Suppressor macrophage treated with lipopolysaccharide for 4 hours (primary cell): ENCODE data around the gene ANKS1B.
"Not testable (repeated sequence)": the region's sequence is repeated elsewhere in the genome, so short reads cannot be mapped to it uniquely, and the experiment has no call there.

Experiments used
- DNase-seq: peaks from one replicate; pipeline ENCODE4 v3.0.0-alpha.2; 2020

The ANKS1B gene

GRCh38 chr12:98838231-98838647 lies 1146.5 kb downstream of the ANKS1B start:
- DNase-seq: no peak

GRCh38 chr12:98837134-98837752 lies 1147.5 kb downstream of the ANKS1B start:
- not testable (repeated sequence) for DNase-seq

DNA sequence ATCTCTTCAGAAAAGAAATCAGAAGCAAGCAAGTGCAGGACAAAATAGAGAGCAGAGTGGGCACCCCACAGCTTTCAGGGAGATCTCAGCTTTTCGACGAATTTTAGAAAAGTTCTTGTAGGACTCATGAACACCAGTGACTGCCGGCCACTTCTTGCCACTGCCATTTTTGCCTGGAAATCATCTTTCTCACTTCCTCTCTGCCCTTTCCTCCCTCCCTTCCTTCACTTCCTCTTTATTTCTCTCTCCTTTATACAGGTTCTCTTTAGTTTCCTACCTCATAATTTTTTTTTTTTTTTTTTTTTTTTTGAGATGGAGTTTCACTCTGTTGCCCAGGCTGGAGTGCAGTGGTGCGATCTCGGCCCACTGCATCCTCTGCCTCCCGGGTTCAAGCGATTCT lies 1154.1 kb downstream of the ANKS1B start:
- DNase-seq: no peak

- no peak for DNase-seq
Measured at GRCh38 chr12:98828802-98829600, 1155.7 kb downstream of the ANKS1B start.

DNA sequence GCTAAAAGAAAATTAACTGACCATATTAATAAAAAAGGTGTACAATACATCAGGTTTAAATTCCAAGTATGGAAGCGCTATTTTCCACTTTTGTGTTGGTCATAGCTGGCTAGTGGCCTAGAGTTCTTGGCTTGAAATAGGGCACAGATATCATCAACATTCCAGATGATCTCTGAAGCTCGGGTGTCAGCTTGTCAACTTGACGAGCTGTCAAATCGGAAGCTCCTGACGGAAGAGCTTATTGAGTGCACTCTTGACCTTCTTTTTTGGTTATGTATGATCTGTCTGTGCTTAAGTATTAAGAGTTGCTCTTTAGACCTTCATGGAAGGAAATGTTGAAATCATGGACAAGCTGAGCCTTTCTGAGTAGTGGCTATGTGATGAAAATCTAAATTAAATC lies 1161.7 kb downstream of the ANKS1B start:
- no peak for DNase-seq

- no peak for DNase-seq
Measured at GRCh38 chr12:98821866-98822265, 1162.9 kb downstream of the ANKS1B start.

DNA sequence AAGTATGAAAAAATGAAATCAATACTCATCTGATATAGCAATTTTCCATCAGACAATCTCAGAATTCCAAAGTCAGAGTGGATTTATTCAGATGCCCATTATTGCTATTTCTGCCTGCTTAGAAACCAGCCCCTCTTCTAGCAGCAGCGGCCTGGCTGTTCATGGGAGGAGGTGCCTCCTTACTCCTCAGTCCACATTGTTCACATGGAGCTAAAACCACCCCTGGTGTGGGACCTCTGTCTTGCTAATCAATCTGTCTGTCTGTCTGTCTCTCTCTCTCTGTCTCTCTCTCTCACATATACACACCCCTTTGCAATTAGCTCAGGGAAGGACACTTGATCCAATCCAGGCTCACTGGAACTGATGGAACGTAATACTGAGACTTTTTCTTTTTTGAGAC lies 1163.5 kb downstream of the ANKS1B start:
- no peak for DNase-seq

DNA sequence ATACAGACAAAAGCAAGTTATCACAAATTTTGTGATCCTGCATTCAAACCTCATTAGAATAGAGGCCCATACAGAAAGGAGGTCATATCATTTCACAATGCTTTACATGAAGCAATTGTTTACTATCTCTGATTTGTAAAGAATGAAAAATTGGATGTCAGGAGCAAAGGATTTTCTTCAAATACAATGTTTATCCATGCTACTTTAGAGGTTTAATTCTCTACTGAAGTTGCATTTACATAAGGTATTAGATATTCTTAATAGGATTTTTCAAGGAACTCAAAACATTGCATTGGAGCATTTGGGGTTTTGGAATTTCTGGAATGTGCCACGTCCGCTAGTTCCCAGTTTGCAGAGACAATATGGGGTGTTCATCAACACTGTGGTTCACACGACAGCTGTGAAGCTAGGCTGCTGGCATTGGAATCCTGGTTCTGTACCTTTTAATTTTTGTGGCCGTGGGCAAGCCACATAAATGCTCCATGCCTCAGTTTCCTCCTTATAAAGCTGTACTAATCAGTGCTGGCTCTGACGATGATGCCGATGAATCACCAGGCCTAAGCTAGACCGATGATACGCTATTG lies 1164.8 kb downstream of the ANKS1B start:
- DNase-seq: no peak

GRCh38 chr12:98819071-98819470 lies 1165.7 kb downstream of the ANKS1B start:
- DNase-seq: no peak

- DNase-seq: no peak
Measured at GRCh38 chr12:98818239-98818638, 1166.5 kb downstream of the ANKS1B start.

DNA sequence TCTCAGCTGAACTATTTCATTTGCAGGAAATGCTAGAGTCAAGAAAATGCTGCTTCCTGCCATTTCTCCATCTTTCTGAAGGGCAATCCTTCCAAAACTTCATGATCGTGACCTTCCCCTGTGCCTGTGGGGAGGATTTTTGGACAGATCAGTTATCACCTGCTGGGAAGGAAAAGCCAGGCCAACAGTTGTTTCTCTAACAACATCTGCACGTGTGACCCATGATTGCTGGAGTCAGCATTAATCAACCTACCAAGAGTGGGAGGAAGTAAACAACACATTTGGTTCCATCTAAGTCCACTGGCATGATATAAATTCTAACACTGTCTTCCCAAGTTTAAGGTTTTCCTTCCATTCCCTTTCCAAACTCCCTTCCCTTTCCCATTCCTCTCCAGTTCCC lies 1167.0 kb downstream of the ANKS1B start:
- no peak for DNase-seq

GRCh38 chr12:98816720-98817119 lies 1168.0 kb downstream of the ANKS1B start:
- DNase-seq: no peak

DNA sequence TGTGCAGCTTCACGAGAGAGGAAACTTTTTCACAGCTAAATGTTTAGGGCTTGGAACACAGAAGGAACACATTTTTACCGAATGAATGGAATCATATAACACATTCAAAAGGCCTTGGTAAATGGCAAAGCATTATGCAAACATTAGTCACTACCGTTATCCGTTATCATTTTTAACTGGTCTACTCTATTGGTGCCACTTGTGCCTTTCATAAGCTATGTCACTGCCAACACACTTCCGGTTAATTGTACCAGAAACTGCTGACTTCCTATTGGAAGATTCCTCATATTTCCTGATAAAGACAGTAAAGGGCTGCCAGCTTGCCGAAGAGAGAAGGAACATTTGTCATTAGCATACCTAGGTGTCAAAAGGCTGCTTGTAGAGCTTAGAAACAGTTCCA lies 1170.5 kb downstream of the ANKS1B start:
- DNase-seq: no peak

DNA sequence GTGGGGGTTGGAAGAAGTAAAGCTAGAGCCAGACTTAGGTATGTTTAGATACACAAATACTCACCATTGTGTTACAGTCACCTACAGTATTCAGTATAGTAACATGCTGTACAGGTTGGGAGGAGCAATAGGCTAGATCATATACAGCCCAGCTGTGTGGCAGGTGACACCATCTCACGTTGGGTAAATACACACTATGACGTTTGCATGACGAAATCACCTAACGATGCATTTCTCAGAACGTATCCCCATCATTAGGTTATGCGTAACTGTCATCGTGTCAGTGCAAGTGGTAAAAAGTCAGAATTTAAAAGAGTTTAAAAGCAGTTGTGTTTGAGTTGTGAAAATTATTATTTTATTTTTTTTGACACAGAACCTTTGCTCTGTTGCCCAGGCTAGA lies 1172.5 kb downstream of the ANKS1B start:
- no peak for DNase-seq

DNA sequence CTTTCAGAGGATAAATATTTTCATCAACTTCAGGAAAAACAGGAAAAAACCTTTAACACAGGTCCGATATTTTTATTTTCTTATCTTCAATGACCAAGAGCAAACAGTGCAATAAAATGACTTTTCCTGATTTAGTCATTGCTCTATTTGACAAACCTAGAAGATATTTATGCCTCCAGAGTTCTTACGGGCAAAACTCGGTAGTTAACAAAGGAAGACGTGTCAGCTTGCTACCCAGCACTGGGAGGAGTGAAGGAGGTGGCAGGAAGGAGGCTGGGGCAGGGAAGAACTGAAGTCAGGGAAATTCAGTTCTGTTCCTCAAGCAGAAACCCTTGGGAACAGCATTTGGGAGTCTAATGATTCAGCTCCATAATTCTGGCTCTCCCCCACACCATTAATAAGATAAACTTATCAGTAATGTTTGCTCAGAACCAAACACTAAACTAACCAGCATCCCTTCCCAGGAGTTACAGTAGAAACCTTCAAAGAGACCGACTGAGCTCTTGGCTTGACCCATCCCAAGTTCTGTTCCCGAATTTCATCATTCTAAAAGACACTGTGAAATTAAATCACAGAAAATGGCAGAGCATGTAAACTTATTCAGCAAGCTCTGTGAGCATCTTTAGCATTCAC lies 1176.4 kb downstream of the ANKS1B start:
- no peak for DNase-seq

DNA sequence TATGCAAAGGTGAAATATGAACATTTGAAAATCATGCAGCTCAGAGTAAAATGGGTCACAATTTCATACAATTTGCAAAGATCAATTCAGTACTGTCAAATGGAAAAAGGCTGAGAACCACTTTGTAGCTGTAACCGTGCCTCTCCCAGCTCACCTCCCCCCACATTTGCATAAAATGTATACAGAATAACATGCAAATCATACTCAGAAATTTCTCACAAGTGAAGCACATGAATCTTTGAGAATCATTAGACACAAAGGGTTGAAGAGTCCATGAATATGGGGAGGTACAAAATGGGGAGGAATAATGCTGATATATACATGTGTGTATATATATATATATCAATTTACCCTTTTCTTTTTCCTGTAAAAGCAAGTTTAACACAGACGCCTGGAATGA lies 1177.5 kb downstream of the ANKS1B start:
- no peak for DNase-seq

DNA sequence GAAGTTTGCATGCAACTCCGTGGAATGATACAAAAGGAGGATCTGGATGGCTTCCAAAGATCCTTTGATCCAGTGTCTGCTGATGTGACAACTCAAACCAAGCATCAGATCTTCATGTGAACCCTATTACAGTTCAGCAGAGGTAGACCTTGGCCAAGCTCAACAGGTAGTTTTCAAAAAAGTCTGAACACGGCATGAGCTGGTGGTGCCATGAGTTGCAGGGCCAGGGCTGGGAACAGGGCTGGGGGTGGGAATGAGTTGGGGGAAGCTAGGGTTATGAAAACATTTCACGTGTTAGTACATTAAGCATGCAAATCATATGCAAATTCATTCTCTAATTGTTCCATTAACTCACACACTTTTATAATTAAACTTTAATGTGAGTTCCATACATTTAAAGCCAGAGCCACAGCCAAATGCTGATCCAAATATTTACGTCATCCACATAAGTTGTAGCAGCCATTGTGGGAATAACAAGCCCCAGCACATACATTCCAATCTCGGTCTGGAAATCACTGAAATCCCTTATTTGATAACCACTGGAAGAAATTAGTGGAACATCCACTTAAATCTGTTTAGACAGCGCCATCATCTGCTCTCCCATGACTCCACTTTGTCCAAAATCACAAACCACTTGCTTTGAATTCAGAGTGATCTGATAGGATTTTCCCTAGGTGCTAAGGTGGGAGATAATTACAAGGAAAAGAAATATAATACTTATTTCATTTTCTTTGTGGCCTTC lies 1181.1 kb downstream of the ANKS1B start:
- no peak for DNase-seq

DNA sequence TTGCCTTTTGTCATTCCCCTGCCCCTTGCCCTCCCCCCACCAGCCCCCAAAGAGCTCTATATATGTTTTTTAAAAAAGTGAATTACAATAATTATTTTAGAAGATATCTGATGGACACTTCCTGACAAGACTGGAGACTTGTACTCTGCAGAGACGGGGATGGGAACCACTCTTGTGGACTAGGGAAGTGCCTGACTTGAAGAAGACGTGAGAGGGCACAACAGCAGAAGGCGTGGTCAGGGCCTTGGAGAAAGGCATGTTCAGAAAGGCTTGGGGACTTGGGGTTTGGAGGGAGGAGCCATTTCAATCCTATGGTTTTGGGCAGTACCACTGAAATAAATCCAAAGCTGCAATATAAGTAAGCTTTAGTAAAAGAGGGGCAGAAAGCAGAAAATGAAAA lies 1184.9 kb downstream of the ANKS1B start:
- no peak for DNase-seq

DNA sequence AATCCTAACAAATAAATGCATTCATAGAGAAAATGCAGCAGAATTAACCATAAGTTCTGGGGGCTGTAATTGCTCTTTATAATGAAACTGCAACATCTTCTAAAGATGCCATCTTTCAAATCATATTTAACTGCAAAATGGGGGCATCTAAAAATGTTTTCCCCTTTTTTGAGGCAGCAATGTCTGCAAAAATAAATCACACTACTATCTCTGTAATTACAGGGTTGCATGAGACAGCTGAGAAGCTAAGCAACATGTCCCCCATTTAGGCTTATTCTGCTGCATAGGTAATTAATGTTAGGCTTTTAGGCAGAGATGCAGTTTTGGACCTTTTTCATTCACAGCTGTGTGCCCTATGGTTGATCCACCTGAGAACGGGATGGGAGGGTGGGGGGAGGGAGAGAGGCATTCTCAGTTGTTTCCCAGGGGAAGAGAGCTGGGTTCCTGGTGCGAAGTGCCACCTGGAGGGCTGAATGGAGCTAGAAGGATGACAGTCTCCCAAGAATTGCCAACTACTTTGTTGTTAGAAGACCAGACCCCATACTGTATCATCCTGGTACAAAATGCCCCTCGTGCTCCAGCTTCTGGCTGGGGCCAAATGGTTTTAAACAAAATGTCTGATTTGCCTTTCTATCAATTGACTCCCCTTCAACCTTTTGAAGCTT lies 1185.5 kb downstream of the ANKS1B start:
- no peak for DNase-seq

GRCh38 chr12:98797200-98797599 lies 1187.5 kb downstream of the ANKS1B start:
- no peak for DNase-seq

DNA sequence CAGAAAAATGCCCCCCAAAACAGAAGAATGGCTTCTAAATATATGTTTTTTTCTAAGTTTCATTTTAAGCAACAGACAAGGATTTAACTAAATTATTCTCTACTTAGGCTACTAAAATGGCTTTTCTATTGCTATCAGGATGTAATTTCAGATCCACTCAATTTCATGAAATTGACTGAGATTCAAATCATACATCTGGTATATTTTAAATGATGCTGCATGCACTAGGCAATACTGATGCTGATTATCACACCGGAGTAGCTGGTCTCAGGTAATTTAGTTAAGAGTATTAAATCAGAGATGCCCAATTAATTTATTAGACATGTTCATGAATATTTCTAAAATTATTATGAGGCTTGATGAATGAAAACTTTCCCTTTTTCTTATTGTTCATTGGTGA lies 1188.0 kb downstream of the ANKS1B start:
- no peak for DNase-seq

DNA sequence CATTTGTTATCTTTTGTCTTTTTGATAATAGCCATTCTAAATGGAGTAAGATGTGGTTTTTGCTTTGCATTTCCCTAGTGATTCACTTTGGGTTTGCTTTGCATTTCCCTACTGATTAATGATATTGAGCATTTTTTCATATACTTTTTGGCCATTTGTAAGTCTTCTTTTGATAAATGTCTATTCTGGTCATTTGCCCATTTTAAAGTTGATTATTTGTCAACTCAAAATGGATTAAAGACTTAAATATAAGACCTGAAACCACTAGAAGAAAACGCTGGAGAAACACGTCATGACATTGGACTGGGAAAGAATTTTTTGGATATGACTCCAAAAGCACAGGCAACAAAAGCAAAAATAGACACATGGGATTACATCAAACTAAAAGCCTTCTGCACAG lies 1191.6 kb downstream of the ANKS1B start:
- no peak for DNase-seq

GRCh38 chr12:98791406-98791805 lies 1193.3 kb downstream of the ANKS1B start:
- DNase-seq: no peak
